Right lobe of liver (tissue), 4 donors: ENCODE data around the gene PVRIG.
"Not testable (repeated sequence)": the region's sequence is repeated elsewhere in the genome, so short reads cannot be mapped to it uniquely, and the experiment has no call there.

Experiments
- POLR2A ChIP-seq: fragments of 450-650 bp; IDR thresholded peaks from one replicate; pipeline ENCODE4 v1.6.1; 2017; ENCODE audit warnings: antibody characterized with exemption, mild to moderate bottlenecking
- TF ChIP-seq, protein P1 (sequence below), 4 donors: fragments of 200-600 bp in 3 of 4; fragments of 450-650 bp in 1 of 4; IDR thresholded peaks; one replicate each; pipeline versions ENCODE4 v1.5.1 to v1.8.0; 2016 to 2022; ENCODE audit warnings: antibody characterized with exemption in 4 of 4, mild to moderate bottlenecking in 2 of 4
- donor health status: DM: no; HTN: no; CAD: no.
- donor health status: DM: no; HTN: no; CAD: no.
- donor health status: DM: no; HTN: yes; CAD: no.

DNA sequence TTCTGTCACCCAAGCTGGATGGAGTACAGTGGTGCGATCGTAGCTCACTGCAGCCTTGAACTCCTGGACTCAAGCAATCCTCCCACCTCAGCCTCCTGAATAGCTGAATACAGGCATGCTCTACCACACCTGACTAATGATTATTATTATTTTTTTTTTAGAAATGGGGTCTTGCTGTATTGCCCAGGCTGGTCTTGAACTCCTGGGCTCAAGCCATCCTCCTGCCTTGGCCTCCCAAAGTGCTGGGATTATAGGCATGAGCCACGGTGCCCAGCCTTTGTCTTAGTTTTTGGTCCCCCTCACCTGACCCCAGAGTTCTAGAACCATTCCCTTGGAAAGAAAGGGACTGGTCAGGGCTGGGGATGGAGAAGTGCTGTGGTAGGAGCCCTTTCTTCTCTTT, 39.7 kb upstream of the PVRIG start:
- TF ChIP-seq, protein P1, sequence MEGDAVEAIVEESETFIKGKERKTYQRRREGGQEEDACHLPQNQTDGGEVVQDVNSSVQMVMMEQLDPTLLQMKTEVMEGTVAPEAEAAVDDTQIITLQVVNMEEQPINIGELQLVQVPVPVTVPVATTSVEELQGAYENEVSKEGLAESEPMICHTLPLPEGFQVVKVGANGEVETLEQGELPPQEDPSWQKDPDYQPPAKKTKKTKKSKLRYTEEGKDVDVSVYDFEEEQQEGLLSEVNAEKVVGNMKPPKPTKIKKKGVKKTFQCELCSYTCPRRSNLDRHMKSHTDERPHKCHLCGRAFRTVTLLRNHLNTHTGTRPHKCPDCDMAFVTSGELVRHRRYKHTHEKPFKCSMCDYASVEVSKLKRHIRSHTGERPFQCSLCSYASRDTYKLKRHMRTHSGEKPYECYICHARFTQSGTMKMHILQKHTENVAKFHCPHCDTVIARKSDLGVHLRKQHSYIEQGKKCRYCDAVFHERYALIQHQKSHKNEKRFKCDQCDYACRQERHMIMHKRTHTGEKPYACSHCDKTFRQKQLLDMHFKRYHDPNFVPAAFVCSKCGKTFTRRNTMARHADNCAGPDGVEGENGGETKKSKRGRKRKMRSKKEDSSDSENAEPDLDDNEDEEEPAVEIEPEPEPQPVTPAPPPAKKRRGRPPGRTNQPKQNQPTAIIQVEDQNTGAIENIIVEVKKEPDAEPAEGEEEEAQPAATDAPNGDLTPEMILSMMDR (IDR thresholded peaks at IDR 0.05) = not testable (repeated sequence)
- not testable (repeated sequence) for TF ChIP-seq POLR2A
